Measurements from ENCODE around the gene NRAP. TPM values are rescaled to one million over a fixed set of nuclear protein-coding genes. Genes with fewer than 3 reads are reported as not detected.

NRAP gene
- total and polyA plus RNA-seq, 5 experiments from 2014 or later: not detected

DNA sequence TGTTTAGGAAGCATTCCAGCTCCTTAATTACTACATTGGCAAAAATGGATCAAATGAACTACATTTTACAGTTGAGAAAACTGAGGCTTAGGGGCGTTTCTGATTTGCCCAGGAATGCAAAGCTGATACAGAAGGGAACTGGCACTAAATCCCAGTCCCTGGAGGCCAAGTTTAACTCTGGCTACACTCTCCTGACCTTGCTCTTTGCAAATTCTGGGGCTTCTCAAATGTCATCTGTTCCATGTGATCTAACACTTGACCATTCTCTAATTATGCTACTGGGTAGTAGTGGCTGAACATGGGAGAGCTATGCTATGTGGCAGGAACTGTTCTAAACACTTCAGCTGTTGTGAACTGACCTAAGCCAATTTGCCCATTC lies 122.3 kb downstream of the NRAP start:
- no peak overlapping the region for H3K27ac Mint-ChIP-seq
- POLR2A ChIA-PET: no interaction called here
- H3K4me1 Mint-ChIP-seq: peaks cover 0 to 5% (median 0%) of the 10 kb centered on the region in 4 donors
- H3K9me3 Mint-ChIP-seq: no peaks in the 10 kb centered on the region
- no peak for ATAC-seq
- peaks cover 0 to 14% (median 0%) of the 10 kb centered on the region in 5 donors for H3K27me3 Mint-ChIP-seq
- no peaks in the 10 kb centered on the region for H3K36me3 Mint-ChIP-seq
- no peak for DNase-seq
- no peak overlapping the region for H3K4me3 Mint-ChIP-seq

DNA sequence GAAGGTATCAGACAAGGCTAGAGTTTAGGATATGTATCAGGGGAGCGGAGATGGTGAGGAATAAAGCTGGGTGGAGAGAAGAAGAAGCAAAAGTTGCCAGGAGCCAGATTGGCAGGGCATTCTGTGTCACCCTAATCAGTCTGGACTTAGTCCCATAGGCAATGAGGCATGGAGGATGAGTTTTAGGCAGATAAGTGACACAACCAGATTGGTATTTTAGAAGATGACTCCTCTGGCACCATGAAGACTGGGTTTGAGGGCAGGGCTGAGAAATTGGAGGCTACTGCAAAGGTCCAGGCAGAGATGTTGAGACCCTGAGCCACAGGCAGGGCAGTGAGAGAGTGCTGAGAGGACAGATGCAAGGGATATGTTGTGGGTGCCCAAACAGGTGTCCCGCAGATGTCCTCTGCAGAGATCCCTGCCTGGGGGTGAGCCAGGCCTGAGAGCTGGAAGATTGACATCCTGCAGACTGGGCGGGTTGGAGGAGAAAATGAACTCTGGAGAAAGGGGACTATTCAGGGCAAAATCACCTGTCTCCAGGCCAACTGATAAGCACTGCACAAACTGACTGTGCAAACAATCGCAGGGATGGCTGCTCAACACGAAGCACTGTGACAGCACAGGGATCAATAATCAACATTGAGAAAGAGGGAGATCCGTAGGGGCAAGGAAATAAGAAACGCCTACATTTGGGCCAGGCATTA lies 122.8 kb downstream of the NRAP start:
- no peaks in the 10 kb centered on the region for H3K9me3 Mint-ChIP-seq
- H3K4me3 Mint-ChIP-seq: no peak overlapping the region
- POLR2A ChIA-PET: no interaction called here
- no peaks in the 10 kb centered on the region for H3K36me3 Mint-ChIP-seq
- no peak for ATAC-seq
- H3K27ac Mint-ChIP-seq: no peak overlapping the region
- no peak for DNase-seq
- peaks cover 0 to 5% (median 0%) of the 10 kb centered on the region in 4 donors for H3K4me1 Mint-ChIP-seq
- H3K27me3 Mint-ChIP-seq: peaks cover 0 to 14% (median 0%) of the 10 kb centered on the region in 5 donors

DNA sequence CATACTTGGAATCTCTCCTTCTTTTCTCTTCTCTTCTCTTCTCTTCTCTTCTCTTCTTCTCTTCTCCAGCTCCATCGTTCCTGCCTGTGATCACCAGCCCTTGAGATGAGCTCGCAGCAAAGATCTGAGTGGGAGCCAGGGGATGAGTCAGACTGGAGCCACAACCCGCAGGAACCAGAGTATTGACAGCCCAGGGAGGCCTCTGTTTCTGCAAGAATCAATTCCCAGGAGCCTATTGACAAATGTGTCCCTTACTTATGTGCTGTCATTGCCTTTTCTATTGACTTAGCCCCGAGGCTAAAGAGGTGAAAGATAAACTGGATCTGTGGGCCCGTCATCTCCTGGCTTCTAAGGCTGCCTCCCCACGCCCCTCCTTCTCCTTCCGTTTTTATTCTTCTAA lies 124.1 kb downstream of the NRAP start:
- POLR2A ChIA-PET: no interaction called here
- DNase-seq (no peak), ATAC-seq (no peak)
- Mint-ChIP-seq H3K36me3 (no peaks in the 10 kb centered on the region), H3K9me3 (no peaks in the 10 kb centered on the region), H3K27me3 (peaks cover 0 to 14% (median 3%) of the 10 kb centered on the region in 5 donors), H3K27ac (no peak overlapping the region), H3K4me3 (no peak overlapping the region), H3K4me1 (peaks cover 0 to 5% (median 0%) of the 10 kb centered on the region in 4 donors)

Other genes starting within 250 kb of the NRAP start
- not detected for gene HABP2, start 111.0 kb downstream of the NRAP start, total RNA-seq
- not detected for gene HABP2, start 111.0 kb downstream of the NRAP start, polyA plus RNA-seq
- gene CASP7, start 15.9 kb upstream of the NRAP start, total RNA-seq: 10 to 100 TPM; 14.6 to 15.0 TPM
- gene CASP7, start 15.9 kb upstream of the NRAP start, polyA plus RNA-seq: 10 to 100 TPM; 13.1 to 15.8 (median 15.5) TPM
- gene PLEKHS1, start 87.6 kb upstream of the NRAP start, total RNA-seq: not detected
- not detected for gene PLEKHS1, start 87.6 kb upstream of the NRAP start, polyA plus RNA-seq
- gene DCLRE1A, start 190.0 kb upstream of the NRAP start, total RNA-seq: 1 to 10 TPM; 4.3 to 4.5 TPM
- gene DCLRE1A, start 190.0 kb upstream of the NRAP start, polyA plus RNA-seq: 1 to 10 TPM; 2.3 to 4.8 (median 3.8) TPM
- gene NHLRC2, start 190.6 kb upstream of the NRAP start, total RNA-seq: 10 to 100 TPM; 22.7 to 25.4 TPM
- gene NHLRC2, start 190.6 kb upstream of the NRAP start, polyA plus RNA-seq: 1 to 10 TPM; 3.4 to 7.8 (median 6.7) TPM